HUES6 (cell line): ENCODE data around the gene KCNQ5.

Experiments
- H3K27ac ChIP-seq: 2 replicates; pipeline ENCODE4 v1.7.0; 2013; ENCODE audit warnings: low read depth, mild to moderate bottlenecking, low read length, inconsistent platforms
- H3K27me3 ChIP-seq: 2 replicates; pipeline ENCODE4 v1.6.1; 2013; ENCODE audit warnings: low read length; ENCODE audit not compliant: control insufficient read depth, insufficient read depth
- H3K36me3 ChIP-seq: 2 replicates; pipeline ENCODE4 v1.6.1; 2013; ENCODE audit warnings: low read length; ENCODE audit not compliant: control insufficient read depth, insufficient read depth
- H3K4me1 ChIP-seq: 2 replicates; pipeline ENCODE4 v1.6.1; 2013; ENCODE audit warnings: low read length; ENCODE audit not compliant: control insufficient read depth, insufficient read depth
- H3K4me3 ChIP-seq: 2 replicates; pipeline ENCODE4 v1.5.1; 2013; ENCODE audit warnings: low read depth, low read length
- H3K9ac ChIP-seq: one replicate; pipeline ENCODE4 v1.6.1; 2013; ENCODE audit warnings: mild to moderate bottlenecking, low read length
- H3K9me3 ChIP-seq: 2 replicates; pipeline ENCODE4 v1.6.1; 2013; ENCODE audit warnings: low read depth, low read length; ENCODE audit not compliant: control insufficient read depth, insufficient read depth

KCNQ5 gene

DNA sequence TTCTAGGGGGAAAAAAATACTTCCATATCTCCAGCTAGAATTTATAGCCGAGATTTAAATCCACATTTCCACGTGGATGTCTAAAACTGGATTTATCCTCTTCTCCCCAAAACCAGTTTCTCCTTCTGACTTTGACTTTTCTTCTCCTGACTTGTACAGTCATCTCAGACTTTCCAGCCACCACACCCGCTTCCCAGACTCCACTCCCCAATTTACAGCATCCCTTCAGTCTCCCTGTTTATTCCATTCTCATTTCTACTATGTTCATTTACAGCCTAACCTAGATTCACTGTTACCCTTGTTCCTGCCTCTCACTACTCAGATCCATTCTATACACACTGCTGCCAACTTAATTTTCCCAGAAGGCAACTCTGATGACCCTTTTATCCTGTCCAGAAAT is 378.6 kb downstream of the KCNQ5 start:
- no peak overlapping the region for H3K27ac ChIP-seq
- H3K4me3 ChIP-seq = no peak overlapping the region
- no peak overlapping the region for H3K9ac ChIP-seq
- H3K27me3 ChIP-seq = no peaks in the 10 kb centered on the region
- H3K4me1 ChIP-seq = no peaks in the 10 kb centered on the region; the same call in 1 of the 2 replicates
- no peaks in the 10 kb centered on the region for H3K9me3 ChIP-seq
- H3K36me3 ChIP-seq = no peaks in the 10 kb centered on the region

DNA sequence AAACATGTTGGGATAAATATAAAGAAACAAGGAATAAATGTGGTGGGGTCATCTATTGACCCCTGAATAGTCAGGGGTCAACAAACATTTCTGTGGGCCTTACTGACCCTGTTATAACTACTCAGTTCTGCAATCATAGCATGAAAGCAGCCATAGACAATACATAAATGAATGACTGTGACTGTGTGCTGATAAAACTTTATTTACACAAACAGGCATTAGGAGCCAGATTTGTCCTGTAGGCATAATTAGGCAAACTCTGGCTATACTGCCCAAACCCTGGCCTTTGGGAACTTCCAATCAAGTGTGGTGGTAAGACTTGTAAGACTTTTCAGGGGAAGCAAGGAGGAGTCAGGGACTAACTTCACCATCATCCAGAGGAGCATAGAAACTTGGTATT is 380.7 kb downstream of the KCNQ5 start:
- Histone ChIP-seq H3K4me3 (no peak overlapping the region), H3K27me3 (no peaks in the 10 kb centered on the region), H3K9me3 (no peaks in the 10 kb centered on the region), H3K4me1 (no peaks in the 10 kb centered on the region; the same call in 1 of the 2 replicates), H3K36me3 (no peaks in the 10 kb centered on the region), H3K27ac (no peak overlapping the region), H3K9ac (no peak overlapping the region)

DNA sequence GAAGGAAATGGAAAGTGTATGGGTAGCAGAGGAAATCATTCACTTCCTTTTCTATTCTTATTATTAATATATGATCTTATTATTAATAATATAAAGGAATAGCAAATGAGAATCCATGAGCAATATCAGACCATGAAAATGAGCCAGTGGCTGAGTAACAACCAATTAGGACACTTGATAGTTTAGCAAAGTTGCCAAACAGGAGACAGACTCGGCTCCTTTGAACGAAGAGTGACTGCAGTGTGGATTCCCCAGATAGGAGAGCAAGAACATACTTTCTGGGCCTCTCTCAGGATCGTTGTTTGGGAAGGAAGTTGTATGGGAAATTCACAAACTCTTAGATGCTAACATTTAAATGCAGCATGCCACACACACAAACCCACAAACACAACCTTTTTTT is 381.4 kb downstream of the KCNQ5 start:
- Histone ChIP-seq H3K9me3 (no peaks in the 10 kb centered on the region), H3K4me1 (no peaks in the 10 kb centered on the region; the same call in 1 of the 2 replicates), H3K4me3 (no peak overlapping the region), H3K36me3 (no peaks in the 10 kb centered on the region), H3K27me3 (no peaks in the 10 kb centered on the region), H3K27ac (no peak overlapping the region), H3K9ac (no peak overlapping the region)

DNA sequence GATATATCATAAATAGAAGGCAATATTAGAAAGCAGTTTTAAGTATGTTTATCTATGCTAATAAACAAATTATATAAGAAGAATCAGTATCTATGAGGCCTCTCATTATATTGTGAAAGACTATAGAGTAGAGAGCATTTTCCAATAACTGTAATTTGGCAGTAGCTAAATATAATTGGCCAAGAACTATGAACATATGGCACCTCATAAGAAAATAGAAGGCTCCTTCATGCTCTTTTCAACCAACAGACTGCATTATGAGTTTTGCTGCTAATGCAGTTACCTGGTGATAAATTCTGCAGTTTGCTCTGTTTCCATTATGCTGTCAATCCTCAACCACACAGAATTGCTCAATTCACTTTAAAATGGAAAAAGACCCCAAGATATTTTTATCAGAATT is 382.4 kb downstream of the KCNQ5 start:
- H3K9ac ChIP-seq = no peak overlapping the region
- H3K4me1 ChIP-seq = no peaks in the 10 kb centered on the region; the same call in 1 of the 2 replicates
- no peak overlapping the region for H3K27ac ChIP-seq
- H3K4me3 ChIP-seq = no peak overlapping the region
- H3K9me3 ChIP-seq = no peaks in the 10 kb centered on the region
- no peaks in the 10 kb centered on the region for H3K36me3 ChIP-seq
- H3K27me3 ChIP-seq = no peaks in the 10 kb centered on the region

DNA sequence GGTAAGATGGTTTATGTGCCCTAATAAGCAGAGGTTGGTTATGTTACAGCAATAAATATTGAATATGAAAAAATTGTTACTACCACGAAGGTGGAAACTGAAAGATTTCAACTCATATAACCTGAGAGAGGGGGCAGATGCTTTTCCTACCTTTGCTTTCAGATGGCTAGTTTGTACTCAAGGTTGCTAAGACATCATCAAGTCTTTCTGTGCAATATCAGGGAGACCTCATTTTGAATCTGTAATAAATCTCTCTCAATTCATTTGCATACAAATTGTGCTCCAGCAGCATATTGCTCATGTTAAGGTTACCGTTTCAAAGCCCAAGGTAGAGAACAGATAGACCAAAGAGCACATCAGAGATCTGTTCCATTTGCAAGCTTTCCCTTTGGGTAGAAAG is 383.0 kb downstream of the KCNQ5 start:
- Histone ChIP-seq H3K27ac (no peak overlapping the region), H3K4me1 (no peaks in the 10 kb centered on the region; the same call in 1 of the 2 replicates), H3K36me3 (no peaks in the 10 kb centered on the region), H3K27me3 (no peaks in the 10 kb centered on the region), H3K9me3 (no peaks in the 10 kb centered on the region), H3K9ac (no peak overlapping the region), H3K4me3 (no peak overlapping the region)

- H3K36me3 ChIP-seq = no peaks in the 10 kb centered on the region
- H3K9ac ChIP-seq = no peak overlapping the region
- H3K4me3 ChIP-seq = no peak overlapping the region
- H3K9me3 ChIP-seq = no peaks in the 10 kb centered on the region
- H3K27me3 ChIP-seq = no peaks in the 10 kb centered on the region
- no peak overlapping the region for H3K27ac ChIP-seq
- no peaks in the 10 kb centered on the region; the same call in 1 of the 2 replicates for H3K4me1 ChIP-seq
Observed at GRCh38 chr6:73006146-73006545, 384.3 kb downstream of the KCNQ5 start.

DNA sequence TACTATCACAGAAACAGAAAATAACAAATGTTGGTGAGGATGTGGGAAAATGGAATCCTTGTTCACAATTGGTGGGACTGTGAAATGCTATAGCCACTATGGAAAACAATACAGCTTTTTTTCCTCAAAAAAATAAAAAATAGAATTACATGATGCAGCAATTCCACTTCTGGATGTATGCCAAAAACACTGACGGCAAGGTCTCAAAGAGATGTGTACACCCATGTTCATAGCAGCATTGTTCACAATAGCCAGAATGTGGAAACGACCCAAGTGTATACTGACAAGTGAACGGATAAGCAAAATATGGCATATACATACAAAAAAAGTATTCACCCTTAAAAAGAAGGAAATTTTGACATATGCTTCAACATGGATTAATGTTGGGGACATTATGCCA is 390.1 kb downstream of the KCNQ5 start:
- Histone ChIP-seq H3K27ac (no peak overlapping the region), H3K27me3 (no peaks in the 10 kb centered on the region), H3K4me3 (no peak overlapping the region)

DNA sequence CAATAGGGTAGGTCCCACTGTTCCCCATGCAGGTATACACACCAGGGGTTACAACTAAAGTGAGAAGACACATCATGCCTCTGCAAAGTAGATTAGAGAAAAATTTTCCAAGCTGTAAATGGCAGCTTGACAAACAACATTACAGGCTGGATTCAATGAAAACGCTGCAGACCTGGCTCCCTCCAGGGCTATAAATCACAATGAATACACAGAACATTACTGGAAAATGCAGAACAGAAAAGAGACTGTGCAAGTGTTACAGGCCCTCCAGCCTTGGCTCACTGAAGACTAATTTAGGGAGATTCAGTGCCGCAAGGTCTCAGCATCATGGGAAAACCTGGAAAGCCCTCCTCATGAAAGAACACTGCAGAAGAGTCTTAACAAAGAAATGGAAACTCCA is 395.6 kb downstream of the KCNQ5 start:
- Histone ChIP-seq H3K36me3 (no peaks in the 10 kb centered on the region), H3K9ac (no peak overlapping the region), H3K27ac (no peak overlapping the region), H3K27me3 (no peaks in the 10 kb centered on the region), H3K4me3 (no peak overlapping the region), H3K4me1 (no peaks in the 10 kb centered on the region), H3K9me3 (no peaks in the 10 kb centered on the region)

More for the DNA sequence above, 390.1 kb downstream of the KCNQ5 start:
- Histone ChIP-seq H3K36me3 (no peaks in the 10 kb centered on the region), H3K4me1 (no peaks in the 10 kb centered on the region), H3K9me3 (no peaks in the 10 kb centered on the region), H3K9ac (no peak overlapping the region)

DNA sequence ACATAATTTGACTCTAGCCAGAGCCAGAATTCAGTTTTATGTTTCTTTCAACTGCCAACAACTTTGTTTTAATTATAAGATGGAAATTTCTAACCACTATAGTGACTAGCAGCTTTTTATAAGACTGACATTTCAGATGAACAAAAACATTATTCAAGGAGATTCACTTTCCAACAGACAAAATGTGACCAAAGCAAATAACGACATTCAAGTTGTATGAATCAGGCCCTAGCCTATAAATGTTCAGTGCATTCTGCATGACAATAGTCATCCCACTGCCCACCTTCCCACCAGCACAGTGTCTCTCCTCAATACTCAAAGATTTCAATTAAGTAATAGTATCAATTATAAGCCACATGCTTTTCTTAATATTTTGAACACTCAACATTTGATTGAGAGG is 402.7 kb downstream of the KCNQ5 start:
- H3K36me3 ChIP-seq = no peaks in the 10 kb centered on the region
- H3K9me3 ChIP-seq = no peaks in the 10 kb centered on the region
- H3K27ac ChIP-seq = no peak overlapping the region
- no peak overlapping the region for H3K9ac ChIP-seq
- H3K4me3 ChIP-seq = no peak overlapping the region
- peaks cover 11% of the 10 kb centered on the region for H3K4me1 ChIP-seq
- H3K27me3 ChIP-seq = no peaks in the 10 kb centered on the region

- Histone ChIP-seq H3K27ac (no peak overlapping the region), H3K9ac (no peak overlapping the region), H3K4me1 (peaks cover 11% of the 10 kb centered on the region), H3K9me3 (no peaks in the 10 kb centered on the region), H3K27me3 (no peaks in the 10 kb centered on the region), H3K4me3 (no peak overlapping the region), H3K36me3 (no peaks in the 10 kb centered on the region)
Observed at GRCh38 chr6:73027691-73028090, 405.8 kb downstream of the KCNQ5 start.

GRCh38 chr6:73028124-73028766 is 406.4 kb downstream of the KCNQ5 start:
- Histone ChIP-seq H3K4me3 (no peak overlapping the region), H3K36me3 (no peaks in the 10 kb centered on the region), H3K9me3 (no peaks in the 10 kb centered on the region), H3K9ac (no peak overlapping the region), H3K27me3 (no peaks in the 10 kb centered on the region), H3K4me1 (peaks cover 11% of the 10 kb centered on the region), H3K27ac (no peak overlapping the region)
